A673 (cell line): ENCODE results near the gene ZNF490. TPM values are rescaled to one million over a fixed set of nuclear protein-coding genes. Genes with fewer than 3 reads are reported as not detected.

Experiments
- BruUV-seq: library from RNA; stranded (reverse); fragments of 400-500 nt; replicated peaks from 2 replicates; lab custom pipeline; 2021; lab: Mats Ljungman, UMichigan
- CTCF ChIA-PET: fragments of 300-600 bp; sonication (Branson Sonifier 250); formaldehyde crosslinking; loops from one replicate; lab custom pipeline; 2022; ENCODE audit warnings: antibody characterized with exemption; lab: Charles Lee
- POLR2A ChIA-PET: fragments of 300-600 bp; sonication (Branson Sonifier 250); formaldehyde crosslinking; loops from one replicate; lab custom pipeline; 2022; ENCODE audit warnings: antibody characterized with exemption; ENCODE audit not compliant: low non-redundant PET; lab: Charles Lee
- DNase-seq: peaks from one replicate; pipeline ENCODE4 v3.0.0-alpha.2; 2015; ENCODE audit warnings: low spot score
- H3K27ac ChIP-seq: fragments of 200-600 bp; sonication (generic); 2 replicates; pipeline ENCODE4 v1.5.1; 2016; ENCODE audit warnings: mixed run types, low read depth, mild to moderate bottlenecking, mixed read lengths, antibody characterized with exemption, low read length; ENCODE audit not compliant: poor library complexity, severe bottlenecking
- H3K27me3 ChIP-seq: fragments of 200-600 bp; sonication (generic); replicated peaks from 2 replicates; pipeline ENCODE4 v1.6.1; 2017; ENCODE audit warnings: mixed run types, low read depth, mild to moderate bottlenecking, mixed read lengths, antibody characterized with exemption, low read length; ENCODE audit not compliant: insufficient read depth, poor library complexity
- H3K36me3 ChIP-seq: fragments of 200-600 bp; sonication (generic); 2 replicates; pipeline ENCODE4 v1.6.1; 2016; ENCODE audit warnings: mixed run types, mild to moderate bottlenecking, mixed read lengths, antibody characterized with exemption, low read length; ENCODE audit not compliant: insufficient read depth, poor library complexity, severe bottlenecking
- H3K4me1 ChIP-seq: fragments of 200-600 bp; sonication (generic); 2 replicates; pipeline ENCODE4 v1.6.1; 2017; ENCODE audit warnings: mixed run types, mild to moderate bottlenecking, mixed read lengths, antibody characterized with exemption, low read length; ENCODE audit not compliant: insufficient read depth, poor library complexity, severe bottlenecking
- H3K4me3 ChIP-seq: fragments of 200-600 bp; sonication (generic); 2 replicates; pipeline ENCODE4 v1.5.1; 2016; ENCODE audit warnings: low read depth, mixed run types, mild to moderate bottlenecking, mixed read lengths, low read length; ENCODE audit not compliant: poor library complexity, severe bottlenecking
- H3K9me3 ChIP-seq: fragments of 200-600 bp; sonication (generic); 2 replicates; pipeline ENCODE4 v1.6.1; 2016; ENCODE audit warnings: mixed run types, low read depth, mild to moderate bottlenecking, mixed read lengths, antibody characterized with exemption, low read length; ENCODE audit not compliant: poor library complexity, severe bottlenecking
- EZH2 ChIP-seq: fragments of 200-600 bp; sonication (generic); IDR thresholded peaks from 2 replicates; pipeline ENCODE4 v1.6.1; 2017; ENCODE audit warnings: borderline replicate concordance, low read depth, mild to moderate bottlenecking, mixed read lengths, antibody characterized with exemption, low read length; ENCODE audit not compliant: poor library complexity, severe bottlenecking
- intact Hi-C: fragments of 100-400 bp; cut with micrococcal nuclease; formaldehyde crosslinking; loops from one replicate; pipeline ENCODE4 v1.10.0; 2022; ENCODE audit not compliant: unreplicated experiment
- total RNA-seq: library from RNA; stranded (reverse); gene quantifications from 2 replicates; pipeline ENCODE4 v1.2.3, GENCODE V29; 2021
- TF ChIP-seq, protein P1 (sequence below): fragments of 300-800, 200-600 bp; sonication (generic); conservative IDR thresholded peaks from 2 replicates; pipeline ENCODE4 v1.5.1; 2017; ENCODE audit warnings: low read depth, mild to moderate bottlenecking, antibody characterized with exemption, low read length, moderate library complexity, mixed read lengths

Gene ZNF490
- total RNA-seq, 1 experiment from 2014 or later, result 7.7 TPM

GRCh38 chr19:12555456-12555930, 55.1 kb downstream of the ZNF490 start:
- intact Hi-C loops, result no loop called here
- Histone ChIP-seq H3K36me3 (no peaks in the 10 kb centered on the region), H3K4me3 (no peak overlapping the region), H3K4me1 (no peaks in the 10 kb centered on the region), H3K9me3 (no peaks in the 10 kb centered on the region), H3K27me3 (no peaks in the 10 kb centered on the region), H3K27ac (no peak overlapping the region)
- no TSS peak for BruUV-seq
- TF ChIP-seq EZH2, result no peak
- TF ChIP-seq, protein P1, sequence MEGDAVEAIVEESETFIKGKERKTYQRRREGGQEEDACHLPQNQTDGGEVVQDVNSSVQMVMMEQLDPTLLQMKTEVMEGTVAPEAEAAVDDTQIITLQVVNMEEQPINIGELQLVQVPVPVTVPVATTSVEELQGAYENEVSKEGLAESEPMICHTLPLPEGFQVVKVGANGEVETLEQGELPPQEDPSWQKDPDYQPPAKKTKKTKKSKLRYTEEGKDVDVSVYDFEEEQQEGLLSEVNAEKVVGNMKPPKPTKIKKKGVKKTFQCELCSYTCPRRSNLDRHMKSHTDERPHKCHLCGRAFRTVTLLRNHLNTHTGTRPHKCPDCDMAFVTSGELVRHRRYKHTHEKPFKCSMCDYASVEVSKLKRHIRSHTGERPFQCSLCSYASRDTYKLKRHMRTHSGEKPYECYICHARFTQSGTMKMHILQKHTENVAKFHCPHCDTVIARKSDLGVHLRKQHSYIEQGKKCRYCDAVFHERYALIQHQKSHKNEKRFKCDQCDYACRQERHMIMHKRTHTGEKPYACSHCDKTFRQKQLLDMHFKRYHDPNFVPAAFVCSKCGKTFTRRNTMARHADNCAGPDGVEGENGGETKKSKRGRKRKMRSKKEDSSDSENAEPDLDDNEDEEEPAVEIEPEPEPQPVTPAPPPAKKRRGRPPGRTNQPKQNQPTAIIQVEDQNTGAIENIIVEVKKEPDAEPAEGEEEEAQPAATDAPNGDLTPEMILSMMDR, result no peak
- no peak for DNase-seq
- ChIA-PET CTCF (no interaction called here), POLR2A (no interaction called here)

DNA sequence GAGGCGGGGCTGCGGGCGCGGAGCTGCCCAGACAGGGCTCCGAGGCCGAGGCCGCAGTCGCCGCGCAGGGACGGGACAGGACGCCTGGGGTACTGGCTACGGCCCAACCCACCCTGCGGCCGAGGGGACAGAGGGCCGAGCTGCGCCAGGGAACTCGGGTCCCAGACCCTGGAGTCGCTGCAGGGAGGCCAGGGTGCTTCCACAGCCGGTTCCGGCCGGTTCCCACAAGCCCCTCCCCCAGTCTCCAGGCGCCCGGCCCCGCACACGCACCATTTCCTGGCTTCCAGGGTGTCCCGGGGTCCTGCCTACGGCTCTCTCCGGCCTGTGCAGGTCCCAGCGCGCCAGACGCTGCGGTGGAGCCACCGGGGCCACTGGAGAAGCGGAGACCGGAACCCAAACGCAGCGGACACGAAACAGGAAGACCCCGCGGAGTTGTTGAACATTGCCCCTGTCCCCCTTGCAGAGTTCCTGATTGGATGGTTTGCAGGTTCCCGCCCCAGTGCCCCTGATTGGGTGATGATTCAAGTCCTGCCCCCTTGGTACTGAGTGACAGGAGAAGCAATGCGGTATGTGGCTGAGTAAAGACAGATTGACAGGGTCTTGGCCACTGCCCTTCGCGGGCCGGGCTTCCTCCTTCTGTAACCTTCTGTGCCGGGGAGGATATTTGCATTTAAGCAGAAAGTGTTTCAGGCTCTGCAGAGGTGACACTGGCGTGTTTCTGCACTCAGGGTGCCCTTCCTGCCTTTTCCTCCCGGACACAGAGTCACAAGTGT, 59.4 kb downstream of the ZNF490 start, which contains the start of gene ZNF564:
TSS of gene ZNF564 (minus strand) at position 423 of the 773 bp plus-strand sequence. CDS start at position 273, 150 bp downstream.
- BruUV-seq, result TSS peak; percentile 61
- intact Hi-C loops, result no loop called here
- CTCF ChIA-PET, result interaction anchor here (0.7 kb wide), 1 partner anchor 362 kb away, joined by 4 read pairs; no protein-coding TSS in a partner anchor

DNA sequence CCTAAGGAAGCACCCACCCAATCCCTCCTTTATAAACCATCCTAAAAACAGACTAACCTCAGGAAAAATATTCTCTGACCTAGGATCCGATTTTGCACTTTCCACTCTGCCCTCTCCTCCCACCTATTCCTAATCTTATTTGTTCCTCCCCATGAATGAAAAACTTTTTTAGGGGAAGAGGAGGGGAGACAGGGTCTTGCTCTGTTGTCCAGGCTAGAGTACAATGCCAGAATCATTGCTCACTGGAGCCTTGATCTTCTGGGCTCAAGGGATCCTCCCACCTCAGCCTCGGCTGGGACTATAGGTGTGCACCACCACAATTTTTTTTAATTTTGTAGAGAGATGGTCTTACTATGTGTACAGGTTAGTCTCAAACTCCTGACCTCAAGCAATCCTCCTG, 63.7 kb downstream of the ZNF490 start:
- CTCF ChIA-PET, result no interaction called here
- intact Hi-C loops, result no loop called here
- TF ChIP-seq EZH2, result no peak
- TF ChIP-seq, protein P1, result no peak
- Histone ChIP-seq H3K4me1 (no peaks in the 10 kb centered on the region), H3K27ac (no peak overlapping the region), H3K4me3 (no peak overlapping the region), H3K27me3 (no peaks in the 10 kb centered on the region), H3K36me3 (peaks cover 13% of the 10 kb centered on the region), H3K9me3 (peaks cover 6% of the 10 kb centered on the region)
- POLR2A ChIA-PET, result no interaction called here
- DNase-seq, result no peak
- no TSS peak for BruUV-seq

More for the DNA sequence above, 59.4 kb downstream of the ZNF490 start, which contains the start of gene ZNF564:
- Histone ChIP-seq H3K9me3 (no peaks in the 10 kb centered on the region), H3K36me3 (peaks cover 13% of the 10 kb centered on the region), H3K4me1 (no peaks in the 10 kb centered on the region), H3K27me3 (no peaks in the 10 kb centered on the region), H3K27ac (peak within 1 kb of the TSS; percentile 88), H3K4me3 (peak within 1 kb of the TSS; percentile 85)
- POLR2A ChIA-PET, result interaction anchor here (0.5 kb wide), 1 partner anchor 11 kb away, joined by 3 read pairs; no protein-coding TSS in a partner anchor
- TF ChIP-seq EZH2, result no peak
- TF ChIP-seq, protein P1, result no peak
- peak; percentile 99 for DNase-seq
